B cell (primary cell): ENCODE results near the gene MCF2L. TPM values are rescaled to one million over a fixed set of nuclear protein-coding genes. Genes with fewer than 3 reads are reported as not detected.

ENCODE experiments used
- ATAC-seq: fragments of 200-7000 bp; cut with Tn5 transposase; one replicate; pipeline ENCODE4 v1.10.0; 2021; ENCODE audit warnings: low read depth, mild to moderate bottlenecking, moderate number of reproducible peaks, moderate library complexity
- CTCF ChIA-PET: fragments of 350-600 bp; sonication (Branson Sonifier 250); formaldehyde crosslinking; loops from one replicate; lab custom pipeline; 2021; ENCODE audit warnings: antibody characterized with exemption, inconsistent platforms; lab: Charles Lee
- POLR2A ChIA-PET: fragments of 350-600 bp; sonication (Branson Sonifier 250); formaldehyde crosslinking; loops from one replicate; lab custom pipeline; 2021; ENCODE audit warnings: antibody characterized with exemption; lab: Charles Lee
- DNase-seq: peaks from one replicate; pipeline ENCODE4 v3.0.0; 2013
- H2AFZ ChIP-seq: 2 replicates; pipeline ENCODE4 v1.6.1; 2012; ENCODE audit warnings: mild to moderate bottlenecking, low read depth, low read length; ENCODE audit not compliant: insufficient read depth, poor library complexity, severe bottlenecking
- H3K27ac ChIP-seq, 2 donors: 1 replicate in 1 of 2; 2 replicates in 1 of 2; pipeline ENCODE4 v1.5.1; 2012 to 2013; ENCODE audit warnings: low read length in 2 of 2, mild to moderate bottlenecking in 2 of 2, moderate library complexity in 1 of 2
- H3K27me3 ChIP-seq, 4 experiments: fragments of 200-600 bp in 1 of 4; sonication (generic) in 1 of 4; replicated peaks in 1 of 4; 1 replicate in 2 of 4; 2 replicates in 2 of 4; pipeline versions ENCODE4 v1.6.1 to v1.7.0; 2013 to 2016; ENCODE audit warnings: low read length in 3 of 4, mild to moderate bottlenecking in 2 of 4, mixed read lengths in 1 of 4, moderate library complexity in 1 of 4; ENCODE audit not compliant: insufficient read depth in 4 of 4, control insufficient read depth in 3 of 4; ENCODE audit errors: control extremely low read depth in 1 of 4
- H3K36me3 ChIP-seq, 2 experiments: replicated peaks in 1 of 2; 1 replicate in 1 of 2; 2 replicates in 1 of 2; pipeline versions ENCODE4 v1.6.1 to v1.7.1; 2013; ENCODE audit warnings: low read length in 1 of 2; ENCODE audit not compliant: insufficient read depth in 2 of 2, control insufficient read depth in 1 of 2; ENCODE audit errors: control extremely low read depth in 1 of 2, extremely low read depth in 1 of 2
- H3K4me1 ChIP-seq, 2 donors: fragments of 200-600 bp in 1 of 2; sonication (generic) in 1 of 2; 1 replicate in 1 of 2; 2 replicates in 1 of 2; pipeline versions ENCODE4 v1.5.1 to v1.6.1; 2013 to 2017; ENCODE audit warnings: low read length in 2 of 2; ENCODE audit not compliant: control insufficient read depth in 2 of 2, insufficient read depth in 2 of 2
- H3K4me2 ChIP-seq: replicated peaks from 2 replicates; pipeline ENCODE3; 2012; ENCODE audit warnings: mild to moderate bottlenecking, low read depth, low read length; ENCODE audit not compliant: poor library complexity, severe bottlenecking
- H3K4me3 ChIP-seq, 5 experiments: fragments of 200-600 bp in 1 of 5; sonication (generic) in 1 of 5; 1 replicate in 3 of 5; 2 replicates in 2 of 5; pipeline versions ENCODE4 v1.5.1 to v1.7.0; 2011 to 2016; ENCODE audit warnings: low read length in 4 of 5, mild to moderate bottlenecking in 4 of 5, low read depth in 2 of 5, control low read depth in 1 of 5, moderate library complexity in 1 of 5; ENCODE audit not compliant: insufficient read depth in 1 of 5; ENCODE audit errors: control extremely low read depth in 1 of 5, extremely low read depth in 1 of 5
- H3K79me2 ChIP-seq: fragments of 200-600 bp; sonication (generic); one replicate; pipeline ENCODE4 v1.6.0; 2016; ENCODE audit warnings: low read length; ENCODE audit not compliant: control insufficient read depth, insufficient read depth
- H3K9ac ChIP-seq: fragments of 200-600 bp; sonication (generic); 2 replicates; pipeline ENCODE4 v1.6.1; 2017; ENCODE audit warnings: mild to moderate bottlenecking, low read length, moderate library complexity
- H3K9me3 ChIP-seq, 3 donors: one replicate each; pipeline versions ENCODE4 v1.6.1 to v1.7.1; 2013; ENCODE audit warnings: low read length in 2 of 3; ENCODE audit not compliant: control insufficient read depth in 2 of 3, insufficient read depth in 1 of 3; ENCODE audit errors: control extremely low read depth in 1 of 3
- H4K20me1 ChIP-seq: 2 replicates; pipeline ENCODE4 v1.6.0; 2012; ENCODE audit warnings: mild to moderate bottlenecking, low read length; ENCODE audit not compliant: insufficient read depth, control insufficient read depth, poor library complexity, severe bottlenecking
- H3K27ac Mint-ChIP-seq: one replicate; pipeline ENCODE4 v1.8.0; 2021; ENCODE audit warnings: mixed read lengths
- H3K27me3 Mint-ChIP-seq: one replicate; pipeline ENCODE4 v1.8.0; 2021; ENCODE audit warnings: mixed read lengths
- H3K4me1 Mint-ChIP-seq: one replicate; pipeline ENCODE4 v1.8.0; 2021; ENCODE audit warnings: mixed read lengths
- H3K4me3 Mint-ChIP-seq: one replicate; pipeline ENCODE4 v1.8.0; 2021; ENCODE audit warnings: mixed read lengths
- H3K9me3 Mint-ChIP-seq: one replicate; pipeline ENCODE4 v1.8.0; 2022; ENCODE audit warnings: mixed read lengths; ENCODE audit not compliant: insufficient read depth
- CTCF ChIP-seq: fragments of 200-600 bp; IDR thresholded peaks from one replicate; pipeline ENCODE4 v1.8.0; 2022; ENCODE audit warnings: antibody characterized with exemption, mild to moderate bottlenecking
- EZH2 ChIP-seq: IDR thresholded peaks from 2 replicates; pipeline ENCODE4 v1.6.1; 2012; ENCODE audit warnings: borderline replicate concordance, low read depth, mild to moderate bottlenecking, moderate library complexity, low read length; ENCODE audit not compliant: insufficient read depth, poor library complexity, severe bottlenecking
- WGBS: methylation state at CpG from one replicate; pipeline ENCODE4 v1.1.5; 2013; ENCODE audit warnings: missing lambda C conversion rate; ENCODE audit not compliant: insufficient coverage; 5-methylcytosine and 5-hydroxymethylcytosine counted together
- intact Hi-C: fragments of 100-400 bp; cut with micrococcal nuclease; formaldehyde crosslinking; loops from one replicate; pipeline ENCODE4 v1.10.0; 2022
- polyA plus RNA-seq: library from polyadenylated mRNA; depleted of rRNA; stranded (reverse); fragments of >200 nt; gene quantifications from 2 replicates; pipeline ENCODE4 v1.2.3, GENCODE V29; 2012
- total RNA-seq, 2 donors: library from RNA; stranded (reverse); fragments of 120-200 nt in 1 of 2; gene quantifications; 1 replicate in 1 of 2; 2 replicates in 1 of 2; pipeline versions ENCODE4 v1.2.3 to v1.2.4, GENCODE V29; 2013 to 2022

MCF2L gene
- total and polyA plus RNA-seq, 2 donors (not counting 1 experiment from before 2014, with no cell fraction given) = 3.7 to 8.2 TPM

- peaks cover 0 to 7% of the 10 kb centered on the region in 2 donors for H3K4me1 ChIP-seq
- intact Hi-C loops = no loop called here
- no peaks in the 10 kb centered on the region for H3K79me2 ChIP-seq
- DNase-seq = no peak
- no peaks in the 10 kb centered on the region for H3K36me3 ChIP-seq
- TF ChIP-seq CTCF (no peak), EZH2 (no peak)
- no peak overlapping the region for H3K9ac ChIP-seq
- H3K27me3 ChIP-seq = no peaks in the 10 kb centered on the region
- peaks cover 0 to 15% (median 0%) of the 10 kb centered on the region in 3 donors for H3K9me3 ChIP-seq
- Mint-ChIP-seq H3K4me1 (peaks cover 12% of the 10 kb centered on the region), H3K9me3 (peaks cover 6% of the 10 kb centered on the region), H3K27ac (no peak overlapping the region), H3K4me3 (no peak overlapping the region), H3K27me3 (no peaks in the 10 kb centered on the region)
- no peaks in the 10 kb centered on the region for H4K20me1 ChIP-seq
- H3K4me3 ChIP-seq = no peak overlapping the region
- ChIA-PET CTCF (no interaction called here), POLR2A (no interaction called here)
- H3K27ac ChIP-seq = no peak overlapping the region
- no peak overlapping the region for H2AFZ ChIP-seq
- WGBS = 94% methylated on average over 7 of the region's 7 CpGs
- H3K4me2 ChIP-seq = no peak overlapping the region
- ATAC-seq = no peak
Measured at GRCh38 chr13:113021811-113022210, 52.8 kb downstream of the MCF2L start.

- Mint-ChIP-seq H3K27me3 (no peaks in the 10 kb centered on the region), H3K27ac (no peak overlapping the region), H3K4me1 (peaks cover 12% of the 10 kb centered on the region), H3K4me3 (no peak overlapping the region), H3K9me3 (peaks cover 6% of the 10 kb centered on the region)
- H3K36me3 ChIP-seq = no peaks in the 10 kb centered on the region
- H3K79me2 ChIP-seq = no peaks in the 10 kb centered on the region
- WGBS = 95% methylated on average over 22 of the region's 23 CpGs
- H3K27ac ChIP-seq = no peak overlapping the region
- POLR2A ChIA-PET = no interaction called here
- H3K4me2 ChIP-seq = no peak overlapping the region
- DNase-seq (no peak), ATAC-seq (no peak)
- no peak overlapping the region for H3K9ac ChIP-seq
- no peaks in the 10 kb centered on the region for H4K20me1 ChIP-seq
- no peak for TF ChIP-seq CTCF
- TF ChIP-seq EZH2 = no peak
- peaks cover 0 to 7% of the 10 kb centered on the region in 2 donors for H3K4me1 ChIP-seq
- H3K27me3 ChIP-seq = no peaks in the 10 kb centered on the region
- no peak overlapping the region for H2AFZ ChIP-seq
- H3K4me3 ChIP-seq = no peak overlapping the region
- CTCF ChIA-PET = no interaction called here
- H3K9me3 ChIP-seq = peaks cover 0 to 15% (median 0%) of the 10 kb centered on the region in 3 donors
- intact Hi-C loops = no loop called here
Measured at GRCh38 chr13:113022391-113022744, 53.4 kb downstream of the MCF2L start.
